ENCODE measurements around the gene MPZ. TPM values are rescaled to one million over a fixed set of nuclear protein-coding genes. Genes with fewer than 3 reads are reported as not detected.
"Not testable (repeated sequence)": the region's sequence is repeated elsewhere in the genome, so short reads cannot be mapped to it uniquely, and the experiment has no call there.

Gene MPZ
- total RNA-seq, result 1 to 10 TPM; 5.5 to 8.5 TPM

- no peak within 1 kb of the TSS for H3K4me3 Mint-ChIP-seq
- no peak within 1 kb of the TSS for H3K27ac Mint-ChIP-seq
- no peaks in the 10 kb centered on the region for H3K9me3 Mint-ChIP-seq
- H3K4me1 Mint-ChIP-seq (ENCODE audit: low read depth), result peaks cover 28% of the 10 kb centered on the region
- peaks cover 2 to 6% of the 10 kb centered on the region in 2 donors for H3K36me3 Mint-ChIP-seq (ENCODE audit: insufficient read depth in 2 of 2)
- ATAC-seq (replicated peaks in 1 of 2) (no peak), DNase-seq (no peak)
- no peaks in the 10 kb centered on the region for H3K27me3 Mint-ChIP-seq (ENCODE audit: low read depth)
Measured at GRCh38 chr1:161309868-161310267, at the start of gene MPZ. Gene MPZ (minus strand): TSS chr1:161309968. CDS start chr1:161309905, 63 bp downstream.

GRCh38 chr1:161359291-161359690 lies 49.5 kb upstream of the MPZ start:
- Mint-ChIP-seq H3K36me3 (ENCODE audit: insufficient read depth in 2 of 2) (peaks cover 1 to 10% of the 10 kb centered on the region in 2 donors), H3K4me3 (no peak overlapping the region), H3K9me3 (no peaks in the 10 kb centered on the region), H3K27me3 (ENCODE audit: low read depth) (no peaks in the 10 kb centered on the region), H3K4me1 (ENCODE audit: low read depth) (peaks cover 7% of the 10 kb centered on the region), H3K27ac (peak overlapping the region; percentile 64)
- ATAC-seq (replicated peaks in 1 of 2) (no peak), DNase-seq (no peak)

- H3K4me3 Mint-ChIP-seq, result no peak overlapping the region
- no peaks in the 10 kb centered on the region for H3K27me3 Mint-ChIP-seq (ENCODE audit: low read depth)
- no peak overlapping the region for H3K27ac Mint-ChIP-seq
- no peaks in the 10 kb centered on the region for H3K9me3 Mint-ChIP-seq
- DNase-seq, result no peak
- no peaks in the 10 kb centered on the region for H3K4me1 Mint-ChIP-seq (ENCODE audit: low read depth)
- ATAC-seq (replicated peaks in 1 of 2), result peak in 1 of 2 donors; percentile 35
- peaks cover 1 to 3% of the 10 kb centered on the region in 2 donors for H3K36me3 Mint-ChIP-seq (ENCODE audit: insufficient read depth in 2 of 2)
Measured at GRCh38 chr1:161357073-161357472, 47.3 kb upstream of the MPZ start.

GRCh38 chr1:161351482-161351881 lies 41.7 kb upstream of the MPZ start:
- peaks cover 4 to 9% of the 10 kb centered on the region in 2 donors for H3K36me3 Mint-ChIP-seq (ENCODE audit: insufficient read depth in 2 of 2)
- ATAC-seq (replicated peaks in 1 of 2), result peak in 1 of 2 donors; percentile 96
- DNase-seq, result peak in 1 of 2 donors; percentile 13
- no peak overlapping the region for H3K4me3 Mint-ChIP-seq
- H3K9me3 Mint-ChIP-seq, result no peaks in the 10 kb centered on the region
- peak overlapping the region; percentile 24 for H3K27ac Mint-ChIP-seq
- no peaks in the 10 kb centered on the region for H3K4me1 Mint-ChIP-seq (ENCODE audit: low read depth)
- H3K27me3 Mint-ChIP-seq (ENCODE audit: low read depth), result no peaks in the 10 kb centered on the region

- Mint-ChIP-seq H3K27me3 (ENCODE audit: low read depth) (no peaks in the 10 kb centered on the region), H3K36me3 (ENCODE audit: insufficient read depth in 2 of 2) (peaks cover 2 to 9% of the 10 kb centered on the region in 2 donors), H3K27ac (peak overlapping the region; percentile 64), H3K4me3 (no peak overlapping the region), H3K9me3 (no peaks in the 10 kb centered on the region), H3K4me1 (ENCODE audit: low read depth) (no peaks in the 10 kb centered on the region)
- DNase-seq, result no peak
- ATAC-seq (replicated peaks in 1 of 2), result no peak
Measured at GRCh38 chr1:161350671-161351070, 40.9 kb upstream of the MPZ start.

GRCh38 chr1:161342821-161343220 lies 33.1 kb upstream of the MPZ start:
- no peaks in the 10 kb centered on the region for H3K9me3 Mint-ChIP-seq
- H3K36me3 Mint-ChIP-seq (ENCODE audit: insufficient read depth in 2 of 2), result peaks cover 6 to 25% of the 10 kb centered on the region in 2 donors
- no peak for ATAC-seq (replicated peaks in 1 of 2)

GRCh38 chr1:161342177-161342576 lies 32.4 kb upstream of the MPZ start:
- H3K4me1 Mint-ChIP-seq (ENCODE audit: low read depth), result peaks cover 6% of the 10 kb centered on the region
- DNase-seq (no peak), ATAC-seq (replicated peaks in 1 of 2) (no peak)
- H3K9me3 Mint-ChIP-seq, result no peaks in the 10 kb centered on the region
- peaks cover 6 to 25% of the 10 kb centered on the region in 2 donors for H3K36me3 Mint-ChIP-seq (ENCODE audit: insufficient read depth in 2 of 2)
- H3K27me3 Mint-ChIP-seq (ENCODE audit: low read depth), result no peaks in the 10 kb centered on the region
- no peak overlapping the region for H3K4me3 Mint-ChIP-seq
- no peak overlapping the region for H3K27ac Mint-ChIP-seq

More at GRCh38 chr1:161342821-161343220, 33.1 kb upstream of the MPZ start:
- no peak overlapping the region for H3K4me3 Mint-ChIP-seq
- H3K4me1 Mint-ChIP-seq (ENCODE audit: low read depth), result peaks cover 6% of the 10 kb centered on the region
- DNase-seq, result no peak
- no peak overlapping the region for H3K27ac Mint-ChIP-seq
- H3K27me3 Mint-ChIP-seq (ENCODE audit: low read depth), result no peaks in the 10 kb centered on the region

GRCh38 chr1:161335796-161336195 lies 26.0 kb upstream of the MPZ start:
- H3K9me3 Mint-ChIP-seq, result no peaks in the 10 kb centered on the region

GRCh38 chr1:161333166-161333565 lies 23.4 kb upstream of the MPZ start:
- ATAC-seq (replicated peaks in 1 of 2), result no peak

More at GRCh38 chr1:161335796-161336195, 26.0 kb upstream of the MPZ start:
- no peak overlapping the region for H3K4me3 Mint-ChIP-seq
- H3K27ac Mint-ChIP-seq, result no peak overlapping the region
- DNase-seq (no peak), ATAC-seq (replicated peaks in 1 of 2) (no peak)
- H3K27me3 Mint-ChIP-seq (ENCODE audit: low read depth), result no peaks in the 10 kb centered on the region
- H3K36me3 Mint-ChIP-seq (ENCODE audit: insufficient read depth in 2 of 2), result peaks cover 0 to 32% of the 10 kb centered on the region in 2 donors
- peaks cover 4% of the 10 kb centered on the region for H3K4me1 Mint-ChIP-seq (ENCODE audit: low read depth)

GRCh38 chr1:161330346-161330745 lies 20.6 kb upstream of the MPZ start:
- H3K27me3 Mint-ChIP-seq (ENCODE audit: low read depth), result no peaks in the 10 kb centered on the region
- no peak overlapping the region for H3K4me3 Mint-ChIP-seq
- DNase-seq, result no peak
- no peaks in the 10 kb centered on the region for H3K4me1 Mint-ChIP-seq (ENCODE audit: low read depth)
- peaks cover 1 to 34% of the 10 kb centered on the region in 2 donors for H3K36me3 Mint-ChIP-seq (ENCODE audit: insufficient read depth in 2 of 2)
- H3K27ac Mint-ChIP-seq, result no peak overlapping the region
- ATAC-seq (replicated peaks in 1 of 2), result no peak
- H3K9me3 Mint-ChIP-seq, result no peaks in the 10 kb centered on the region

More at GRCh38 chr1:161333166-161333565, 23.4 kb upstream of the MPZ start:
- no peak overlapping the region for H3K4me3 Mint-ChIP-seq
- H3K27ac Mint-ChIP-seq, result no peak overlapping the region
- no peaks in the 10 kb centered on the region for H3K9me3 Mint-ChIP-seq
- H3K27me3 Mint-ChIP-seq (ENCODE audit: low read depth), result no peaks in the 10 kb centered on the region
- H3K36me3 Mint-ChIP-seq (ENCODE audit: insufficient read depth in 2 of 2), result peaks cover 0 to 29% of the 10 kb centered on the region in 2 donors
- no peaks in the 10 kb centered on the region for H3K4me1 Mint-ChIP-seq (ENCODE audit: low read depth)
- no peak for DNase-seq

- ATAC-seq (replicated peaks in 1 of 2) (no peak), DNase-seq (no peak)
- H3K27ac Mint-ChIP-seq, result no peak overlapping the region
- no peaks in the 10 kb centered on the region for H3K4me1 Mint-ChIP-seq (ENCODE audit: low read depth)
- no peak overlapping the region for H3K4me3 Mint-ChIP-seq
- no peaks in the 10 kb centered on the region for H3K27me3 Mint-ChIP-seq (ENCODE audit: low read depth)
- H3K9me3 Mint-ChIP-seq, result no peaks in the 10 kb centered on the region
- peaks cover 3 to 20% of the 10 kb centered on the region in 2 donors for H3K36me3 Mint-ChIP-seq (ENCODE audit: insufficient read depth in 2 of 2)
Measured at GRCh38 chr1:161324020-161324419, 14.3 kb upstream of the MPZ start.

- H3K4me1 Mint-ChIP-seq (ENCODE audit: low read depth), result peaks cover 30% of the 10 kb centered on the region
- not testable (repeated sequence) for DNase-seq; H3K9me3 Mint-ChIP-seq; H3K36me3 Mint-ChIP-seq (ENCODE audit: insufficient read depth in 2 of 2); ATAC-seq (replicated peaks in 1 of 2); H3K27me3 Mint-ChIP-seq (ENCODE audit: low read depth)
- H3K27ac Mint-ChIP-seq, result peak overlapping the region; percentile 98
- peak overlapping the region in 1 of 2 donors; percentile 98 for H3K4me3 Mint-ChIP-seq
Measured at GRCh38 chr1:161315841-161316674, 6.3 kb upstream of the MPZ start.

GRCh38 chr1:161314201-161314981 lies 4.6 kb upstream of the MPZ start, which contains the start of gene SDHC:
Gene SDHC (plus strand): TSS chr1:161314381. CDS start chr1:161314406, 25 bp downstream.
- H3K27me3 Mint-ChIP-seq (ENCODE audit: low read depth), result no peaks in the 10 kb centered on the region
- H3K27ac Mint-ChIP-seq, result peak within 1 kb of the TSS; percentile 98
- H3K4me3 Mint-ChIP-seq, result peak within 1 kb of the TSS; percentile 91 to 98
- H3K4me1 Mint-ChIP-seq (ENCODE audit: low read depth), result peaks cover 30% of the 10 kb centered on the region
- H3K36me3 Mint-ChIP-seq (ENCODE audit: insufficient read depth in 2 of 2), result peaks cover 0 to 1% of the 10 kb centered on the region in 2 donors
- DNase-seq, result peak; percentile 89 to 91
- H3K9me3 Mint-ChIP-seq, result no peaks in the 10 kb centered on the region
- peak; percentile 99 for ATAC-seq (replicated peaks in 1 of 2)

Measured in activated T-cell treated with anti-CD3 and anti-CD28 coated beads, Interleukin-2, amount 50 U/mL, for 72 hours (primary cell).